B cell (primary cell): ENCODE results near the gene RBP3. TPM values are rescaled to one million over a fixed set of nuclear protein-coding genes. Genes with fewer than 3 reads are reported as not detected.

ENCODE experiments used
- ATAC-seq: fragments of 200-7000 bp; cut with Tn5 transposase; one replicate; pipeline ENCODE4 v1.10.0; 2021; ENCODE audit warnings: low read depth, mild to moderate bottlenecking, moderate number of reproducible peaks, moderate library complexity
- CTCF ChIA-PET: fragments of 350-600 bp; sonication (Branson Sonifier 250); formaldehyde crosslinking; loops from one replicate; lab custom pipeline; 2021; ENCODE audit warnings: antibody characterized with exemption, inconsistent platforms; lab: Charles Lee
- POLR2A ChIA-PET: fragments of 350-600 bp; sonication (Branson Sonifier 250); formaldehyde crosslinking; loops from one replicate; lab custom pipeline; 2021; ENCODE audit warnings: antibody characterized with exemption; lab: Charles Lee
- DNase-seq: peaks from one replicate; pipeline ENCODE4 v3.0.0; 2013
- H2AFZ ChIP-seq: 2 replicates; pipeline ENCODE4 v1.6.1; 2012; ENCODE audit warnings: mild to moderate bottlenecking, low read depth, low read length; ENCODE audit not compliant: insufficient read depth, poor library complexity, severe bottlenecking
- H3K27ac ChIP-seq, 2 donors: 1 replicate in 1 of 2; 2 replicates in 1 of 2; pipeline ENCODE4 v1.5.1; 2012 to 2013; ENCODE audit warnings: low read length in 2 of 2, mild to moderate bottlenecking in 2 of 2, moderate library complexity in 1 of 2
- H3K27me3 ChIP-seq, 4 experiments: fragments of 200-600 bp in 1 of 4; sonication (generic) in 1 of 4; replicated peaks in 1 of 4; 1 replicate in 2 of 4; 2 replicates in 2 of 4; pipeline versions ENCODE4 v1.6.1 to v1.7.0; 2013 to 2016; ENCODE audit warnings: low read length in 3 of 4, mild to moderate bottlenecking in 2 of 4, mixed read lengths in 1 of 4, moderate library complexity in 1 of 4; ENCODE audit not compliant: insufficient read depth in 4 of 4, control insufficient read depth in 3 of 4; ENCODE audit errors: control extremely low read depth in 1 of 4
- H3K36me3 ChIP-seq, 2 experiments: replicated peaks in 1 of 2; 1 replicate in 1 of 2; 2 replicates in 1 of 2; pipeline versions ENCODE4 v1.6.1 to v1.7.1; 2013; ENCODE audit warnings: low read length in 1 of 2; ENCODE audit not compliant: insufficient read depth in 2 of 2, control insufficient read depth in 1 of 2; ENCODE audit errors: control extremely low read depth in 1 of 2, extremely low read depth in 1 of 2
- H3K4me1 ChIP-seq, 2 donors: fragments of 200-600 bp in 1 of 2; sonication (generic) in 1 of 2; 1 replicate in 1 of 2; 2 replicates in 1 of 2; pipeline versions ENCODE4 v1.5.1 to v1.6.1; 2013 to 2017; ENCODE audit warnings: low read length in 2 of 2; ENCODE audit not compliant: control insufficient read depth in 2 of 2, insufficient read depth in 2 of 2
- H3K4me2 ChIP-seq: replicated peaks from 2 replicates; pipeline ENCODE3; 2012; ENCODE audit warnings: mild to moderate bottlenecking, low read depth, low read length; ENCODE audit not compliant: poor library complexity, severe bottlenecking
- H3K4me3 ChIP-seq, 5 experiments: fragments of 200-600 bp in 1 of 5; sonication (generic) in 1 of 5; 1 replicate in 3 of 5; 2 replicates in 2 of 5; pipeline versions ENCODE4 v1.5.1 to v1.7.0; 2011 to 2016; ENCODE audit warnings: low read length in 4 of 5, mild to moderate bottlenecking in 4 of 5, low read depth in 2 of 5, control low read depth in 1 of 5, moderate library complexity in 1 of 5; ENCODE audit not compliant: insufficient read depth in 1 of 5; ENCODE audit errors: control extremely low read depth in 1 of 5, extremely low read depth in 1 of 5
- H3K79me2 ChIP-seq: fragments of 200-600 bp; sonication (generic); one replicate; pipeline ENCODE4 v1.6.0; 2016; ENCODE audit warnings: low read length; ENCODE audit not compliant: control insufficient read depth, insufficient read depth
- H3K9ac ChIP-seq: fragments of 200-600 bp; sonication (generic); 2 replicates; pipeline ENCODE4 v1.6.1; 2017; ENCODE audit warnings: mild to moderate bottlenecking, low read length, moderate library complexity
- H3K9me3 ChIP-seq, 3 donors: one replicate each; pipeline versions ENCODE4 v1.6.1 to v1.7.1; 2013; ENCODE audit warnings: low read length in 2 of 3; ENCODE audit not compliant: control insufficient read depth in 2 of 3, insufficient read depth in 1 of 3; ENCODE audit errors: control extremely low read depth in 1 of 3
- H4K20me1 ChIP-seq: 2 replicates; pipeline ENCODE4 v1.6.0; 2012; ENCODE audit warnings: mild to moderate bottlenecking, low read length; ENCODE audit not compliant: insufficient read depth, control insufficient read depth, poor library complexity, severe bottlenecking
- H3K27ac Mint-ChIP-seq: one replicate; pipeline ENCODE4 v1.8.0; 2021; ENCODE audit warnings: mixed read lengths
- H3K27me3 Mint-ChIP-seq: one replicate; pipeline ENCODE4 v1.8.0; 2021; ENCODE audit warnings: mixed read lengths
- H3K4me1 Mint-ChIP-seq: one replicate; pipeline ENCODE4 v1.8.0; 2021; ENCODE audit warnings: mixed read lengths
- H3K4me3 Mint-ChIP-seq: one replicate; pipeline ENCODE4 v1.8.0; 2021; ENCODE audit warnings: mixed read lengths
- H3K9me3 Mint-ChIP-seq: one replicate; pipeline ENCODE4 v1.8.0; 2022; ENCODE audit warnings: mixed read lengths; ENCODE audit not compliant: insufficient read depth
- CTCF ChIP-seq: fragments of 200-600 bp; IDR thresholded peaks from one replicate; pipeline ENCODE4 v1.8.0; 2022; ENCODE audit warnings: antibody characterized with exemption, mild to moderate bottlenecking
- EZH2 ChIP-seq: IDR thresholded peaks from 2 replicates; pipeline ENCODE4 v1.6.1; 2012; ENCODE audit warnings: borderline replicate concordance, low read depth, mild to moderate bottlenecking, moderate library complexity, low read length; ENCODE audit not compliant: insufficient read depth, poor library complexity, severe bottlenecking
- WGBS: methylation state at CpG from one replicate; pipeline ENCODE4 v1.1.5; 2013; ENCODE audit warnings: missing lambda C conversion rate; ENCODE audit not compliant: insufficient coverage; 5-methylcytosine and 5-hydroxymethylcytosine counted together
- intact Hi-C: fragments of 100-400 bp; cut with micrococcal nuclease; formaldehyde crosslinking; loops from one replicate; pipeline ENCODE4 v1.10.0; 2022
- polyA plus RNA-seq: library from polyadenylated mRNA; depleted of rRNA; stranded (reverse); fragments of >200 nt; gene quantifications from 2 replicates; pipeline ENCODE4 v1.2.3, GENCODE V29; 2012
- total RNA-seq, 2 donors: library from RNA; stranded (reverse); fragments of 120-200 nt in 1 of 2; gene quantifications; 1 replicate in 1 of 2; 2 replicates in 1 of 2; pipeline versions ENCODE4 v1.2.3 to v1.2.4, GENCODE V29; 2013 to 2022

Gene RBP3
- total and polyA plus RNA-seq, 2 donors (not counting 1 experiment from before 2014, with no cell fraction given), result not detected

GRCh38 chr10:47376522-47377220 lies 28.5 kb downstream of the RBP3 start:
- DNase-seq, result no peak
- H4K20me1 ChIP-seq, result no peaks in the 10 kb centered on the region
- ChIA-PET CTCF (no interaction called here), POLR2A (no interaction called here)
- no peak overlapping the region for H3K27ac ChIP-seq
- H3K36me3 ChIP-seq, result no peaks in the 10 kb centered on the region
- no peak overlapping the region for H3K27ac Mint-ChIP-seq
- ATAC-seq, result no peak
- peaks cover 0 to 18% (median 4%) of the 10 kb centered on the region in 4 experiments for H3K27me3 ChIP-seq
- H3K4me3 Mint-ChIP-seq, result no peak overlapping the region
- TF ChIP-seq CTCF (no peak), EZH2 (no peak)
- H3K9ac ChIP-seq, result no peak overlapping the region
- H3K27me3 Mint-ChIP-seq, result peaks cover 55% of the 10 kb centered on the region
- no peak overlapping the region for H2AFZ ChIP-seq
- H3K4me3 ChIP-seq, result no peak overlapping the region
- intact Hi-C loops, result no loop called here
- H3K4me1 ChIP-seq, result no peaks in the 10 kb centered on the region
- 70% methylated on average over 8 of the region's 10 CpGs for WGBS
- no peaks in the 10 kb centered on the region for H3K9me3 ChIP-seq
- no peaks in the 10 kb centered on the region for H3K9me3 Mint-ChIP-seq
- H3K4me1 Mint-ChIP-seq, result no peaks in the 10 kb centered on the region
- no peaks in the 10 kb centered on the region for H3K79me2 ChIP-seq
- no peak overlapping the region for H3K4me2 ChIP-seq

- Histone ChIP-seq H3K4me3 (no peak overlapping the region), H3K9me3 (no peaks in the 10 kb centered on the region), H3K27ac (no peak overlapping the region), H3K27me3 (peaks cover 0 to 18% (median 4%) of the 10 kb centered on the region in 4 experiments), H3K36me3 (no peaks in the 10 kb centered on the region), H3K9ac (no peak overlapping the region), H2AFZ (no peak overlapping the region), H3K4me2 (no peak overlapping the region), H4K20me1 (no peaks in the 10 kb centered on the region), H3K4me1 (no peaks in the 10 kb centered on the region), H3K79me2 (no peaks in the 10 kb centered on the region)
- intact Hi-C loops, result no loop called here
- Mint-ChIP-seq H3K4me3 (no peak overlapping the region), H3K9me3 (no peaks in the 10 kb centered on the region), H3K27me3 (peaks cover 63% of the 10 kb centered on the region), H3K4me1 (no peaks in the 10 kb centered on the region), H3K27ac (no peak overlapping the region)
- 94% methylated on average over 3 of the region's 4 CpGs for WGBS
- DNase-seq (no peak), ATAC-seq (no peak)
- CTCF ChIA-PET, result no interaction called here
- POLR2A ChIA-PET, result no interaction called here
- no peak for TF ChIP-seq EZH2
- TF ChIP-seq CTCF, result no peak
Observed at GRCh38 chr10:47378183-47378510, 30.0 kb downstream of the RBP3 start.
